HUDEP-2 (cell line): ENCODE data around the gene IL13.
"Not testable (repeated sequence)": the region's sequence is repeated elsewhere in the genome, so short reads cannot be mapped to it uniquely, and the experiment has no call there.

ENCODE experiments used
- DNase-seq, 76 experiments: peaks; one replicate each; lab custom pipeline; 2025; ENCODE audit not compliant: unreplicated experiment in 76 of 76; lab: John Stamatoyannopoulos, UW

IL13 gene

DNA sequence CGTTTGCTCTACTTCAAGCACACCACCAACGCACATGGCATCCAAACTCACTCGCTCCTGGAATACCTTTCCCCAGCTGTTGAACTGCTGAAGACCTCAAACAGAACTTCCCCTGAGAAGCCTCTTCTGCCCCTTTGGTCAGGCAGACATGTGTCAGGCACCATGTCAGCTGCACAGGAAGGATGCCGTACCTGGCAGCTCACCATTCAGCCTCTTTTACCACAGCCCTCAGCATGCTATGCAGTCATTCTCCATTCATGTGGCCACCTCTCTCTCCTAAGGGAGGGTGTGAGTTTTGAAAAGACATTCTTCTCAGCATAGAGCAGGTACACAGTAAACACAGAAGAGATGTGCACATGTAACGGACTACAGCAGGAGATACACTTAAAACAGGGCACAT is 30.0 kb downstream of the IL13 start:
- no peak for DNase-seq

DNA sequence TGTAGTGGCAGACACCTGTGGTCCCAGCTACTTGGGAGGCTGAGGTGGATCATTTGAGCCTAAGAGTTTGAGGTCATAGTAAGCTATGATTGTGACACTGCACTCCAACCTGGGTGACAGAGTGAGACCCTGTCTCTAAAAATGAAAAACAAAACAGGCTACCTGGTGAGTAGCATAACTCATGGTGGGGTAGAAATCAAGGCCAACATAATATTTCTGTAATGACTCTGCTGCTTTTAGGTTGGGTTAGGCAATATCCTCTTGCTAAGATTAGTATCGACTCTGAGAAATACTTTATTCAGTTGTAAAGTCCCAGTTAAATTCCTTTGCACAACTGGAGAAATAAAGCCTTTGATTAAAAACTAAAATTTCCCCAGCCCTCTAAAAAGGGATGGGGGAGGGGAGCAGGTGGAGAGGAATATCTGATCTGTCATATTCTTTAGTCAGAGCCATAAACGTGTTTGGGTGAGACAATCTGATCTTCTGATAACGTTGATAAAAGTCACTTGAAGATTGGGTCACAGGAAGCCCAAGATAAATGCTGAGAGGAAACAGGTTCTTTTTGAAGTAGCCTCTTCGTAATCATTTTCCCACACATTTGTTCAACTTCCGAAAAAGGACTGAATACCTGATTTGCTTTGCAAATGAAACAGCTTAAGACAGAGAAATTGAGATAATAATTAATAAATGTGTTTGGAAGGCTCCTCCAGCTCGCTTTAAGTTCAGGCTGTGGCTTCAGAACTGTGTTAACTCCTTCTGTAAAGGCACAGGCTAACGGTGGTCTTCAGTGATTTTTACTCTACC is 30.8 kb downstream of the IL13 start:
- DNase-seq = peak in 1 of 76 experiments; percentile 18

DNA sequence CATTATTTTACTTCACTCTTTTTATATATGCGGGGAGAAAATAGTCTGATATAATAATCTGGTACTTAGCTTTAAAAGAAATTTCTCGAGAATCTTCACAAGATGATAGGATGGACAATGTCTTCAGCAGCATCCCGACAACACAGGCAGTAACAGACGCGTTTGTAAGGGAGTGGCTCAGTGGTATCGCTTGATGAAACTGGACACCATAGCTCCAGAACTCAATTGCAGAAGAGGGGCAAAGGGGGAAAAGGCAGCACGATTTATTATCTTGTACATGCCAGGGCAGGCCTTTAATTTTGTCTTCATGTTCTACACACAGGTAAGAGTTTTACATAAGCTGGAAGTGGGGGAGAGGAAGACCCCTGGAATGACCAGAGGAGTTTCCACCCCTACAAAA is 31.5 kb downstream of the IL13 start:
- no peak for DNase-seq

DNA sequence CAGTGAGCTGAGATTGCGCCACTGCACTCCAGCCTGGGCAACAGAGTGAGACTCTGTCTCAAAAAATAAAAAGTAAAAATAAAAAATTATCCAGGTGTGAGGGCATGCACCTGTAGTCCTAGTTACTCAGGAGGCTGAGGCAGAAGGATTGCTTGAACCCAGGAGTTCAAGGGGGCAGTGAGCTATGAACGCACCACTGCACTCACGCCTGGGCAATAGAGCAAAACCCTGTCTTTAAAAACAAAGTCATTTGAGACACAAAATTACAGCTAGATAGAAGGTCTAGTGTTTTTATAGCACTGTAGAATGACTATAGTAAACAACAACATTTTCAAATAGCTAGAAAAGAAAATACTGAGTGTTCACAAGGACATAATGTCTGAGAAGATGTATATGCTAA is 32.2 kb downstream of the IL13 start:
- DNase-seq = no peak

DNA sequence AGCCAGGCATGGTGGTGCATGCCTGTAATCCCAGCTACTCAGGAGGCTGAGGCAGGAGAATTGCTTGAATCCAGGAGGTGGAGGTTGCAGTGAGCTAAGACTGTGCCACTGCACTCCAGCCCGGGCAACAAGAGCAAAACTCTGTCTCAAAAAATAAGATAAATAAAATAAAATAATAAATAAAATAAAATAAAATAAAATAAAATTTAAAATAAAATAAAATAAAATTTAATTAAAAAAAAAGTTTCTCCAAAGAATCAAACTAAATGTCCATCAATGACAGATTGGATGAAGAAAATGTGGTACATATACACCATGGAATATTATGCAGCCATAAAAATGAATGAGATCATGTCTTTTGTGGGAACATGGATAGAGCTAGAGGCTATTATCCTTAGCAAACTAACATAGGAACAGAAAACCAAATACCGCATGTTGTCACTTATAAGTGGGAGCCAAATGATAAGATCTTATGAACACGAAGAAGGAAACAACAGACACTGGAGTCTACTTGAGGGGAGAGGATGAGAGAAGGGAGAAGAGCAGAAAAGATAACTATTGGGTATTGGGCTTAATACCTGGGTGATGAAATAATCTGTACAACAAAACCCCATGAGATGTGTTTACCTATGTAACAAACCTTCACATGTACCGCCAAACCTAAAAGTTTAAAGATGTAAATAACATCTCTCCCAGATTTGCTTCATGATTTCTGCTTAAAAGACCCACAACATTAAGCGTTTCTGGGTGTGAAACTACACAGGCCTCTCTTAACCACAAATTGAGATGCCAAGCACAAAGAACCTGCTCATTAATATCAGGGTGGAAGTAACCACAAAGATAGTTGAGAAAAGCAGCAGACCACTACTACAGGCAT is 34.0 kb downstream of the IL13 start:
- DNase-seq = not testable (repeated sequence)

DNA sequence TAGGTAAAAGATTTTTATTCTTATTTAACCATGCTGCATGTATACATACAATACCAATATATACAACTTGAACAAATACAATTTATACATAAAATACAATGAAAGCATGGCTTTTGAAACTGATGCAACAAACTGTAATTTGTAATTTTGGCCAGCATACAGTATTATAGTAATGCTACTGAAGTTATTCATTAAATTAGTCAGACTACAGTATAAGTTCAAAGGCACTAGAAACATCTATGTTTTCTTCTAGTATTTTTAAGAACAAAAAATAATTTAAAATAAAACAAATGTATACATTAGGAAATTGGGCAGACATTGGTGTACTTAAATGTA is 34.6 kb downstream of the IL13 start:
- DNase-seq = no peak

DNA sequence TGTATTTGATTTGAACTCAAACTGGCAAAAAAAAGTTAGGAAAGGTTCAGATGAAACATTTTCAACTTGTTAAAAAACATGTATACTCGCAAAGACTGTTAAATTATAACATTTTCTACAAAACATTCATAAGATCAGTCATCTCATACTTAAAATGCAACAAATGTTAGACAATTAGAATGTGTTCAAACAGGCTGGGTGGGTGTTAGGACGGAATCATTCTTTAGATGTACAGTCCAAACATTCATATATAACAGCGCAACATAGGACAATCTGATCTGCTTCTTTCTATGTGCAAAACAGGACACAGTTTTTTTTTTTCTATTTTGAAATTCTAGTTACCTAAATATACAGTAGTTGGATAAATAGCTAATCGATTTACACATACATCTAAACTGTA is 38.0 kb downstream of the IL13 start:
- no peak for DNase-seq

DNA sequence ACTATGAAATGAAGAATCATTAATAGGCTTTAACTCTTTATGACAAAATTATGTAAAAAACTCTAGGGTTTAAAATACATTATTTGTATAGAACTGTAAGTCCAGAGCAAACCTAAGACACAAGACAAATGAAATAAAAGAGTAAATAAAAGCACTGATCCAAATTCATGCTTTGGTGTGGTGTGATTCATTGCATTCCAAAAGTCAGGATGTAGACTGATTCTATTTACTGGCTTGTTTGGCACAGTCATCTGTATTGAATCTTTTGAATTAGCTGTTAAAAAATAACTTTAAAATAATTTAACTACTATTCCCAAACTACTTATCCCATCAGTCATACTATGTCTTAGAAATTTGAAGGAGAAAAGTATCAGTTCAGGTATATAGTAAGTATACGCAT is 46.9 kb downstream of the IL13 start:
- DNase-seq = no peak

DNA sequence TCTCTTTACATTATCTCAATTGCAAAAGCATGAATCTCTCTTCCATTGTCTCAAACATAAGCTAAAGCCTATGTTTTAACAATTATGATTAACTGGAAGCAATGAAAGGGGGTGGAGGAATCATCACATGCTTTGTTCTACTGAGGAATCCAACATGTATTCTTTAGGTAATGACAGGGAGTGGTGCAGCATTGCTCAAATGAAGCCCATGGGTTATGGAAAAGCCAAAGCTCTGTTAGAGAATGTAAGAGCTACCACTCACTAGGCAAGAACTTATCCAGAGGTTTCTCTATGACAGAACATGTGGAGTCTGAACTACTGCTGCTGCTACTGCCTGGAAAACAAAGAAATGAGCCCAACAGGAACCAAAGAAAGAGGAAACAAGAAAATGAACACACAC is 50.7 kb downstream of the IL13 start:
- DNase-seq = peak in 1 of 76 experiments; percentile 3
